Measurements from ENCODE around the gene XIAP. TPM values are rescaled to one million over a fixed set of nuclear protein-coding genes. Genes with fewer than 3 reads are reported as not detected.
"Not testable (repeated sequence)": the region's sequence is repeated elsewhere in the genome, so short reads cannot be mapped to it uniquely, and the experiment has no call there.

The XIAP gene
- total and polyA plus RNA-seq, 2 experiments from 2014 or later: 12.8 to 25.5 TPM

DNA sequence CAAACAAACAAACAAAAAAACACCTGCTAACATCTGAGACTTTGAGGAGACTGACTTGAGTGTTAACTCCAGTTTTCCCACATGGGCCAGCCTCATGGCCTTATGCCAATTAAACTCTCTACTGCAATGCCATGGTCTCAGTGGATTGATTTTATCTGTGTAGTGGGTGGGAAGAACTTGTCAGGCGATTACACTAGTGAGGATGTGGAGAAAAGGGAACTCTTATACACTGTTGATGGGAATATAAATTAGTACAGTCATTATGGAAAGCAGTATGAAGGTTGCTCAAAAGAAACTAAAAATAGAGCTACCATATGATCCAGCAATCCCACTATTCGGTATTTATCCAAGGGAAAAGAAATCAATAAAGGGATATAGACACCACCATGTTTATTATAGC, 12.8 kb upstream of the XIAP start (continued):
- TF ChIP-seq, protein P1, sequence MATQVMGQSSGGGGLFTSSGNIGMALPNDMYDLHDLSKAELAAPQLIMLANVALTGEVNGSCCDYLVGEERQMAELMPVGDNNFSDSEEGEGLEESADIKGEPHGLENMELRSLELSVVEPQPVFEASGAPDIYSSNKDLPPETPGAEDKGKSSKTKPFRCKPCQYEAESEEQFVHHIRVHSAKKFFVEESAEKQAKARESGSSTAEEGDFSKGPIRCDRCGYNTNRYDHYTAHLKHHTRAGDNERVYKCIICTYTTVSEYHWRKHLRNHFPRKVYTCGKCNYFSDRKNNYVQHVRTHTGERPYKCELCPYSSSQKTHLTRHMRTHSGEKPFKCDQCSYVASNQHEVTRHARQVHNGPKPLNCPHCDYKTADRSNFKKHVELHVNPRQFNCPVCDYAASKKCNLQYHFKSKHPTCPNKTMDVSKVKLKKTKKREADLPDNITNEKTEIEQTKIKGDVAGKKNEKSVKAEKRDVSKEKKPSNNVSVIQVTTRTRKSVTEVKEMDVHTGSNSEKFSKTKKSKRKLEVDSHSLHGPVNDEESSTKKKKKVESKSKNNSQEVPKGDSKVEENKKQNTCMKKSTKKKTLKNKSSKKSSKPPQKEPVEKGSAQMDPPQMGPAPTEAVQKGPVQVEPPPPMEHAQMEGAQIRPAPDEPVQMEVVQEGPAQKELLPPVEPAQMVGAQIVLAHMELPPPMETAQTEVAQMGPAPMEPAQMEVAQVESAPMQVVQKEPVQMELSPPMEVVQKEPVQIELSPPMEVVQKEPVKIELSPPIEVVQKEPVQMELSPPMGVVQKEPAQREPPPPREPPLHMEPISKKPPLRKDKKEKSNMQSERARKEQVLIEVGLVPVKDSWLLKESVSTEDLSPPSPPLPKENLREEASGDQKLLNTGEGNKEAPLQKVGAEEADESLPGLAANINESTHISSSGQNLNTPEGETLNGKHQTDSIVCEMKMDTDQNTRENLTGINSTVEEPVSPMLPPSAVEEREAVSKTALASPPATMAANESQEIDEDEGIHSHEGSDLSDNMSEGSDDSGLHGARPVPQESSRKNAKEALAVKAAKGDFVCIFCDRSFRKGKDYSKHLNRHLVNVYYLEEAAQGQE (IDR thresholded peaks at IDR 0.05; ENCODE audit: unreplicated experiment): no peak
- TF ChIP-seq ZNF331 (CRISPR knock-in tag; IDR thresholded peaks at IDR 0.05; ENCODE audit: low read depth): no peak

DNA sequence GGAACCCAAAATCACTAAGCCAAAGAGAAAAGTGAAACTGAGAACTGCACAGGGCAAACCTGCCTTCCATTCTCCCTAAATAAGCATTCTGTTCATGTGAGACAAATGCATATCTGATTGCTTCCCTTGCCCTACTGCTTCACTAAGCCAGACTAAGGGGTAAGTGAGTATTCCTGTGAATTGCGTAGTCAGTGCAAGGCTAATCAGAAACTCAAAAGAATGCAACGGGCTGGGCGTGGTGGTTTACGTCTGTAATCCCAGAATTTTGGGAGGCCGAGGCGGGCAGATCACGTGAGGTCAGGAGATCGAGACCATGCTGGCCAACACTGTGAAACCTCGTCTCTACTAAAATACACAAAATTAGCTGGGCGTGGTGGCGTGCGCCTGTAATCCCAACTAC, 10.8 kb upstream of the XIAP start:
- Histone ChIP-seq H3F3A (replicated peaks; ENCODE audit: low read depth) (no peaks in the 10 kb centered on the region), H3K4me2 (no peak overlapping the region), H4K20me1 (replicated peaks; ENCODE audit: insufficient read depth) (no peaks in the 10 kb centered on the region), H3K9me2 (ENCODE audit: insufficient read depth) (no peaks in the 10 kb centered on the region), H3K36me3 (ENCODE audit: insufficient read depth) (no peaks in the 10 kb centered on the region), H3K4me3 (no peak overlapping the region), H3K79me2 (replicated peaks; ENCODE audit: insufficient read depth) (no peaks in the 10 kb centered on the region), H3K27me3 (ENCODE audit: insufficient read depth) (no peaks in the 10 kb centered on the region), H3K4me1 (ENCODE audit: insufficient read depth) (no peaks in the 10 kb centered on the region), H3K27ac (ENCODE audit: low read depth) (no peak overlapping the region), H2AFZ (no peak overlapping the region)
- Mint-ChIP-seq H3K9me3 (no peaks in the 10 kb centered on the region), H3K4me3 (no peak overlapping the region), H3K27ac (no peak overlapping the region), H3K4me1 (peaks cover 3% of the 10 kb centered on the region; the same call in 2 of the 3 replicates), H3K36me3 (ENCODE audit: low read depth) (no peaks in the 10 kb centered on the region), H3K27me3 (ENCODE audit: insufficient read depth, low read depth, poor library complexity) (peaks cover 5% of the 10 kb centered on the region)
- no peak for TF ChIP-seq CREB1 (CRISPR knock-in tag; IDR thresholded peaks at IDR 0.05; ENCODE audit: low read depth)
- ATAC-seq (no peak), DNase-seq (ENCODE audit: low spot score) (no peak)

DNA sequence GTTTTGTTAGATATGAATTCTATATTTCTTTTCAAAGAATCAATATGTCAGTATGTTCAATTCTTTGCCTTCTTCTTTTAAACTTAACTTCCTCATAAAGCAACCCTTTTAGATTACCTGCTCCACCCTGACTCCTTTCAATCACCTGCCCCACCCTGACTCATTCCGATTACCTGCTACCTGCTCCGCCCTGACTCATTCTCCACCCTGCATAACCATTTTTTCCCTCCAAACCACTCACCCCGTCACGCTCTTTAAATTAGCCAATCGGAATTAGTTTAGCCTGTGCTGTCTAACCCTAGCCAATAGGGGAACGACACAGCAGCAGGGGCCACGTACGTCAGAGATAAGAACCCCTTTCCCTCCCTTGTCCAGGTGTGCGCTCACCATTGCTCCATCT, 9.9 kb upstream of the XIAP start:
- H3K4me1 Mint-ChIP-seq; H3K79me2 ChIP-seq (replicated peaks; ENCODE audit: insufficient read depth); H3K27ac ChIP-seq (ENCODE audit: low read depth); H3K4me2 ChIP-seq; ATAC-seq; DNase-seq (ENCODE audit: low spot score); H3K4me3 ChIP-seq; H2AFZ ChIP-seq; H3K27me3 Mint-ChIP-seq (ENCODE audit: insufficient read depth, low read depth, poor library complexity); H3F3A ChIP-seq (replicated peaks; ENCODE audit: low read depth); H3K36me3 ChIP-seq (ENCODE audit: insufficient read depth); H3K4me1 ChIP-seq (ENCODE audit: insufficient read depth); H3K27me3 ChIP-seq (ENCODE audit: insufficient read depth); H3K36me3 Mint-ChIP-seq (ENCODE audit: low read depth); H3K4me3 Mint-ChIP-seq; H3K9me2 ChIP-seq (ENCODE audit: insufficient read depth); H3K9me3 Mint-ChIP-seq; H3K27ac Mint-ChIP-seq; H4K20me1 ChIP-seq (replicated peaks; ENCODE audit: insufficient read depth): not testable (repeated sequence)

DNA sequence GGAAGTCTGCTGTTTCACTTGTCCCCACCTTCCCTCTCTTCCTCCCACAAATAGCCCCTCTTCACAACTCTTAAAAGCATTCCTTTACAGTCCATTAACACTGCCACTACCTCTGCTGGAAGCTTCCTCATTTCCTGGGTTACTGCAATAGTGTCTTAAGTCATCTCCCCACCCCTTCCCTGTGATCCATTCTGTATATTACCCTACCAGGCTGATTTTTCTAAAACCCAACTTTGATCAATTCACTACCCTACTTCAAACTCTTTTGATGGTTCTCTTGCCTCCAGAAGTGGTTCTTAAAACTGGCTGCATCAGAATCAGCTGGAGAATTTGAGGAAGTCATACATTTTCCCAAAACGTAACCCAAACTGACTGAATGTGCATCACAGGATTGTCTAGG, 8.8 kb upstream of the XIAP start:
- no peaks in the 10 kb centered on the region for H3K36me3 Mint-ChIP-seq (ENCODE audit: low read depth)
- no peak overlapping the region for H3K4me2 ChIP-seq
- no peaks in the 10 kb centered on the region for H3K9me2 ChIP-seq (ENCODE audit: insufficient read depth)
- H3K36me3 ChIP-seq (ENCODE audit: insufficient read depth): no peaks in the 10 kb centered on the region
- TF ChIP-seq ZNF114 (CRISPR knock-in tag; IDR thresholded peaks at IDR 0.05) (no peak), NANOG (IDR thresholded peaks at IDR 0.05; ENCODE audit: borderline replicate concordance) (no peak), CREB1 (CRISPR knock-in tag; IDR thresholded peaks at IDR 0.05; ENCODE audit: low read depth) (no peak)
- TF ChIP-seq, protein P1 (IDR thresholded peaks at IDR 0.05; ENCODE audit: unreplicated experiment): no peak
- H3K27ac ChIP-seq (ENCODE audit: low read depth): no peak overlapping the region
- H2AFZ ChIP-seq: no peak overlapping the region
- no peaks in the 10 kb centered on the region for H3K9me3 Mint-ChIP-seq
- H3K27me3 ChIP-seq (ENCODE audit: insufficient read depth): no peaks in the 10 kb centered on the region
- H3K79me2 ChIP-seq (replicated peaks; ENCODE audit: insufficient read depth): no peaks in the 10 kb centered on the region
- H3F3A ChIP-seq (replicated peaks; ENCODE audit: low read depth): no peaks in the 10 kb centered on the region
- H3K4me1 Mint-ChIP-seq: peaks cover 5% of the 10 kb centered on the region; the same call in 2 of the 3 replicates
- no peak overlapping the region for H3K4me3 ChIP-seq
- H3K4me1 ChIP-seq (ENCODE audit: insufficient read depth): no peaks in the 10 kb centered on the region
- H3K27ac Mint-ChIP-seq: peak overlapping the region; percentile 51; the same call in 1 of the 2 replicates
- peaks cover 3% of the 10 kb centered on the region for H3K27me3 Mint-ChIP-seq (ENCODE audit: insufficient read depth, low read depth, poor library complexity)
- DNase-seq (ENCODE audit: low spot score): no peak
- H3K4me3 Mint-ChIP-seq: no peak overlapping the region
- ATAC-seq: no peak
- no peaks in the 10 kb centered on the region for H4K20me1 ChIP-seq (replicated peaks; ENCODE audit: insufficient read depth)
